ENCODE measurements around the gene GIT2. TPM values are rescaled to one million over a fixed set of nuclear protein-coding genes. Genes with fewer than 3 reads are reported as not detected.

The GIT2 gene
- total and polyA plus RNA-seq, 7 donors = 10.8 to 29.7 (median 20.3) TPM

GRCh38 chr12:109946913-109947312, 49.3 kb downstream of the GIT2 start:
- Histone ChIP-seq H3K9me3 (no peaks in the 10 kb centered on the region), H3K27ac (peak overlapping the region; percentile 50), H3K27me3 (ENCODE audit: insufficient read depth in 3 of 3, low read length in 2 of 3) (no peaks in the 10 kb centered on the region), H3K36me3 (ENCODE audit: insufficient read depth in 1 of 2, low read depth in 1 of 2) (peaks cover 0 to 73% of the 10 kb centered on the region in 2 donors), H3K4me3 (no peak overlapping the region), H3K4me1 (peaks cover 47% of the 10 kb centered on the region)
- intact Hi-C loops (cut with DNase I) = no loop called here
- WGBS, 3 donors = 88 to 96% (median 94%) methylated on average over 9 of the region's 9 CpGs
- ATAC-seq = no peak
- no peak for DNase-seq
- TF ChIP-seq CTCF (IDR thresholded peaks at IDR 0.05) = no peak

- H3K9me3 ChIP-seq = no peaks in the 10 kb centered on the region
- H3K27ac ChIP-seq = peak overlapping the region; percentile 50
- 36 to 46% (median 37%) methylated on average over 5 of the region's 5 CpGs for WGBS, 3 donors
- intact Hi-C loops (cut with DNase I) = no loop called here
- TF ChIP-seq CTCF (IDR thresholded peaks at IDR 0.05) = no peak
- no peaks in the 10 kb centered on the region for H3K27me3 ChIP-seq (ENCODE audit: insufficient read depth in 3 of 3, low read length in 2 of 3)
- H3K4me1 ChIP-seq = peaks cover 43% of the 10 kb centered on the region
- ATAC-seq (no peak), DNase-seq (no peak)
- peaks cover 0 to 71% of the 10 kb centered on the region in 2 donors for H3K36me3 ChIP-seq (ENCODE audit: insufficient read depth in 1 of 2, low read depth in 1 of 2)
- H3K4me3 ChIP-seq = no peak overlapping the region
Measured at GRCh38 chr12:109946505-109946904, 49.7 kb downstream of the GIT2 start.

DNA sequence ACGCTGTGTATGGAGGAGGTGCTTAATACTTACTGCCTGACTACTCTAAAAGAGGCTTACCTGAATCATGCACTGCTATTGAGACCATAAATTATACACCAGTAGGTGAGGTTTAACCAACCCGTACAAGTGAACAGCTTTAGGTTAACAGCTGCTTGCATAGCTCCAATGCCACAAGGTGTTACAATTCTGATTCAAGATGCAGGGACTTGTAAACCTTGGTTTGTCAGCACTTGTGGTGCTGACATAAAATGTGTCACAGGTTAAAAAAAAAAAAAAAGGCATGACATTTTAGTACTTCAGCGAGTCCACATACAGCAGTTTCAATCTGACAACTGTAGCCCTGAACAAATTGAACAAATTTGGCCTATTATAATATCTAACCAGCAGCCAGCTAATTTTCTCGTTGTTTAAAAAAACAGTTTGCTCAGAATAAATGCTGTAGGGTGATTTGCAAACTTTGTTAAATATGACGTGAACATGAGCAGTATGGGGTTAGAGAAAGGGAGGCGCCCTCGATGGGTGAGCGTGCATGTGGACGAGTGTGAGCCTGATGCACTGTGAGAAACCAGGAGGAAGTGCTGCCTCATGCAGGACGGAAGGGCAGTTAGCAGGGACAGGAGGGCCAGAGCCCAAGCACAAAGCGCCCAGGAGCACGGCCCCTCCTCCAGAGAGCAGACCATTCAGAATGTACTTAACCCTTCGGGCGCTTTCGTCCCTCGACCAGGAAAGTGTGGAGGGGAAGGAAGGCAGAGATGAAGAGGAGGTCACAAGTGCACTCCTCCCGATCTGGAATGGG, 51.4 kb downstream of the GIT2 start:
- H3K4me3 ChIP-seq = no peak overlapping the region
- TF ChIP-seq CTCF (IDR thresholded peaks at IDR 0.05) = no peak
- H3K27ac ChIP-seq = no peak overlapping the region
- DNase-seq (no peak), ATAC-seq (no peak)
- H3K36me3 ChIP-seq (ENCODE audit: insufficient read depth in 1 of 2, low read depth in 1 of 2) = peaks cover 3 to 72% of the 10 kb centered on the region in 2 donors
- peaks cover 27% of the 10 kb centered on the region for H3K4me1 ChIP-seq
- no peaks in the 10 kb centered on the region for H3K9me3 ChIP-seq
- H3K27me3 ChIP-seq (ENCODE audit: insufficient read depth in 3 of 3, low read length in 2 of 3) = no peaks in the 10 kb centered on the region
- 47 to 54% (median 49%) methylated on average over 17 of the region's 17 CpGs for WGBS, 3 donors
- intact Hi-C loops (cut with DNase I) = no loop called here

DNA sequence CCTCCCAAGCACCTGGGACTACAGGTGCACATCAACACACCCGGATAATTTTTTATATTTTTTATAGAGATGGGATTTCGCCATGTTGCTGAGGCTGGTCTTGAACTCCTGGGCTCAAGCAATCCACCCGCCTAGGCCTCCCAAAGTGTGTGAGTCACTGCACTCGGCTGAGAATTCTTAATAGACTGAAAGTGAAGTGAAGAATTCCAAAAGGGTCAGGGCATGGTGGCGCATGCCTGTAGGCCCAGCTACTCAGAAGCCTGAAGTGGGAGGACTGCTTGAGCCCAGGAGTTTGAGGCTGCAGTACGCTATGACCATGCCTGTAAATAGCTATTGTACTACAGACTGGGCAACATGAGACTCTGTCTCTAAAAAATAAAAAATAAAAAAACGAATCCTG, 52.4 kb downstream of the GIT2 start:
- peaks cover 18% of the 10 kb centered on the region for H3K4me1 ChIP-seq
- no peak overlapping the region for H3K27ac ChIP-seq
- ATAC-seq = no peak
- TF ChIP-seq CTCF (IDR thresholded peaks at IDR 0.05) = no peak
- H3K4me3 ChIP-seq = no peak overlapping the region
- no peaks in the 10 kb centered on the region for H3K27me3 ChIP-seq (ENCODE audit: insufficient read depth in 3 of 3, low read length in 2 of 3)
- WGBS, 3 donors = 83 to 90% (median 86%) methylated on average over 7 of the region's 7 CpGs
- H3K36me3 ChIP-seq (ENCODE audit: insufficient read depth in 1 of 2, low read depth in 1 of 2) = peaks cover 3 to 73% of the 10 kb centered on the region in 2 donors
- H3K9me3 ChIP-seq = no peaks in the 10 kb centered on the region
- no peak for DNase-seq
- intact Hi-C loops (cut with DNase I) = no loop called here
